ENCODE data around the gene TMEM209.

TMEM209 gene

DNA sequence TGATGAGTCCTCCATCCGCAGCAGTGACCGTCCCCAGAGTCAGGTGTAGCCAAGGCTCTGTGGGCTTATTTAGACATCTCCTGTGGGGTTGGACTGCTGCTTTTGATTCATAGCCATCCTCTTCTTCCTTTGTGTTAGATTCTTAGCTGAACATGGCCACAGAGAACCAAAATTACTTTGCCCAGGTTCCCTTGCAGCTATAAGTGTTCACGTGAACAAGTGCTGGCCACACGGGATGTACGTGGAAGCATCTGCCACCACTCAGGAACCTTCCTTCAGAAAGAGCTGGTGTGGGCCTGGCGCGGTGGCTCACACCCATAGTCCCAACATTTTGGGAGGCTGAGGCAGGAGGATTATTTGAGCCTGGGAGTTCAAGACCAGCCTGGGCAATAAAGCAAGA is 49.1 kb downstream of the TMEM209 start:
- H3K27ac ChIP-seq = no peak overlapping the region
- TF ChIP-seq, protein P1, sequence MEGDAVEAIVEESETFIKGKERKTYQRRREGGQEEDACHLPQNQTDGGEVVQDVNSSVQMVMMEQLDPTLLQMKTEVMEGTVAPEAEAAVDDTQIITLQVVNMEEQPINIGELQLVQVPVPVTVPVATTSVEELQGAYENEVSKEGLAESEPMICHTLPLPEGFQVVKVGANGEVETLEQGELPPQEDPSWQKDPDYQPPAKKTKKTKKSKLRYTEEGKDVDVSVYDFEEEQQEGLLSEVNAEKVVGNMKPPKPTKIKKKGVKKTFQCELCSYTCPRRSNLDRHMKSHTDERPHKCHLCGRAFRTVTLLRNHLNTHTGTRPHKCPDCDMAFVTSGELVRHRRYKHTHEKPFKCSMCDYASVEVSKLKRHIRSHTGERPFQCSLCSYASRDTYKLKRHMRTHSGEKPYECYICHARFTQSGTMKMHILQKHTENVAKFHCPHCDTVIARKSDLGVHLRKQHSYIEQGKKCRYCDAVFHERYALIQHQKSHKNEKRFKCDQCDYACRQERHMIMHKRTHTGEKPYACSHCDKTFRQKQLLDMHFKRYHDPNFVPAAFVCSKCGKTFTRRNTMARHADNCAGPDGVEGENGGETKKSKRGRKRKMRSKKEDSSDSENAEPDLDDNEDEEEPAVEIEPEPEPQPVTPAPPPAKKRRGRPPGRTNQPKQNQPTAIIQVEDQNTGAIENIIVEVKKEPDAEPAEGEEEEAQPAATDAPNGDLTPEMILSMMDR (conservative IDR thresholded peaks at IDR 0.05) = no peak

DNA sequence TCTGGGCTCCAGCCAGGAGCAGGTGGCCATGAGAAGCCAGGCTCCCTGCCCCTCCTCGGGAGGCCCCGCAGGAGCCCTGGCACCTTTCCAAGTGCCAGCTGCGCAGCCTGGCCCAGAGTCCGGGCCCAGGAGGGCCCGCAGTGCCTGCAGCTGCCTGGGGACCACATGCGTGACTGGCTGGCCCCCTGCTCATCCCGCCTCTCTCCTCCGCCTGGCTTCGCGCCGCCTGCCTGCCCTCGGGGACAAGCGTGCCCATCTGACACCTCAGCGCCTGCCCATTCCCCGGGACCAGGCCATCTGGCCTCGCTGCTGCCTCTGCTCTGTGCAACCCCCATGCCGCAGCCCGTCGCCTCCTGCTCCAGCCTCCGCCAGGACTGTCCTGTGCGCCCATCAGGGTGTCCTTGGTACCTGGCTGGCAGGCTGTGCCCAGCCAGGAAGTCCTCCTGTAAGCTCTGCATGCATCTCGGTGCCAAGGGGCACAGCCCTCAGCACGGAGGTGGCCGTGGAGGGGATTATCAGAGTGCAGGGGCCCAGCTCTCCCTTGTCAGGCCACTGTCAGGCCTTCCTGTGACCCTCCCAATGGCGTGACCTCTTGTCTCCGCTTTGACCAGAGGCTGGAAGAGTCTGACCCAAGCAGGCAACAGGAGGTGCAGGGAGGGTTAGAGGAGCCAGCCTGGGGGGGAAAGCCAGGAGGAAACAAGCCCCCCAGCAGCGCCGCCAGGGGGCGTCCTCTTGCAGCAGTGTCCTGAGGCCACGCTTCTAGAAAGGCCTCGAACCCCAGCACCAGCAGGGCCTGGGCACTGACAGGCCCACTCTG is 50.5 kb downstream of the TMEM209 start:
- TF ChIP-seq, protein P1 (conservative IDR thresholded peaks at IDR 0.05) = peak; percentile 26; the same call in 1 of the 2 replicates
- peak overlapping the region; percentile 22; the same call in 1 of the 2 replicates for H3K27ac ChIP-seq

DNA sequence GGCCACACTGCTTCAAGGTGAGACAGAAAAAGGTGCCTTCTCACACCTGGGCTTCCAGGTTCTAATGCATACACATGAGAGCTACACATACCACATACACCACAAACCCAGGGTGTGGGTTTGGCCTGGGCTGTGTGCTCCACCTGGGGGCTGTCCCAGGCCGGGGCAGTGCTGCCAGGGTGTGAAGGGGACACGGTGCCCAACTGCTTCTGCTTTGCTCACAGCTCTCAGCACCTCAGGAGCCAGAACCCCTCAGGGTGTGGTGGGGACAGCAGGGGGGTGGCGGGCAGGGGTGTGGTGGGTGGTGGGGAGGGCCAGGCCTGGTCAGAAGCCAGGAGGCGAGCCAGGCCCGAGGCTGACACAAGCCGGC is 51.1 kb downstream of the TMEM209 start:
- TF ChIP-seq, protein P1 (conservative IDR thresholded peaks at IDR 0.05) = peak; percentile 20; the same call in 1 of the 2 replicates
- H3K27ac ChIP-seq = peak overlapping the region; percentile 22; the same call in 1 of the 2 replicates

DNA sequence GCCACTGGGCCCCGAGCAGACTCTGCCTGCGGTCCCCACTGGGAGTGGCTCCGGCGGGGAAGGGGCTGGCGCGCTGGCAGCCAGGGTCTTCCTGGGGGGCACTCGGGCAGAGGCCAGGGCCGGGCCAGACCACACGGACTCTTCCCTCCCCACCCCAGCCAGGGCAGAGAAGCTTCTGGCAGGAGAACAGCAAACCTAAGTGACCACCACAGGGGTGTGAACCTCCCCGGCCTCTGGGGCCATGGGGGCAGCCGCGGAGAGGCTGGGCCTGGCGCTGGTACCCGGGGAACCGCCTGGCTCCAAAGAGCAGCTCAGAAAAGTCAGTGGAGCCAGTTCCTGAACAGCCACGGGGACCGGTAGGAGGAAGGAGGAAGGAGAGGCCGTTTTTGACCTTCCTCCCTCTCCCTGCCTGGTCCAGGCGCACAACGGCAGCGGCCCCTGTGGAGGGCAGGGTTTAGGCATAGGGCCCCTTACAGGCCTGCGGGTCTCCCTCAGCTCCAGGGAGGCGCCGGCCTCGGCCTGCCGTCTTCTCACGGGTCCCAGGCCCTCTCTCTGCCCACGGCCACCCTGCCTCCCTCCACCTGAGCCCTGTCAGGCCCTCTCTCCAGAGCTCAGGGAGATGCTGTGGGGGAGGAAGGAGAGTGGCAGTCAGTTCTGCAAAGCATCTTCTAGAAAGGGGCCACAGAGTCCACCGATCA is 51.8 kb downstream of the TMEM209 start:
- TF ChIP-seq, protein P1 (conservative IDR thresholded peaks at IDR 0.05) = no peak
- H3K27ac ChIP-seq = 0 out of 2 replicates have a peak overlapping the region, but pooled peaks have one; percentile 22

DNA sequence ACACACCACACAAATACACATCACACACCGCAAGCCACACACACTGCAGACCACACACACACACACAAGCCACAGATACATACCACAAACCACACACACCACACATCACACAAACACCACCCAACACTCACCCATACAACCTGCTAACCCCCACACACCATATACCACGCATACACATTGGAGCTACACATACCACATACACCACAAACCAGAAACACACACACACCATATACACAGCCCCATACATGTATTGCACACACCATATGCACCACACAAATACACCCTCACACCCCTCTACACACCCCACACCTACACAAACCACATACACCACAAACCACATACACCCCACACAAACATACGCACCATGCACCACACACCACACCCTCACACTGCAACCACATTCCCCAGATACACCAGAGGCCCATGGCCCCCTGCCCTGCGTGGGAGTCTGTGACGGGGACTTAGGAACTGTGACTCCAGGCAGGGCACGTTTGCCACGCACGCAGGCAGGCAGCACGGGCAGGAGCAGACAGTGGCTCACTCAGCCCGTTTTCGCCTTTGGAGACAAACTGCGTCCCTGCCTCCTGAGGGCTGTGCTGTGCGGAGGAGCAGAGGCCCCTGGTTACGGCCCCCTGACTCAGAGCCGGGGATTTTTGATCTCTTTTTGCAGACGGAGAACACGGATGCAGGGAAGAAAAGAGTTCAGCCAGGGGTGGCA is 52.6 kb downstream of the TMEM209 start:
- TF ChIP-seq, protein P1 (conservative IDR thresholded peaks at IDR 0.05) = no peak
- no peak overlapping the region for H3K27ac ChIP-seq

DNA sequence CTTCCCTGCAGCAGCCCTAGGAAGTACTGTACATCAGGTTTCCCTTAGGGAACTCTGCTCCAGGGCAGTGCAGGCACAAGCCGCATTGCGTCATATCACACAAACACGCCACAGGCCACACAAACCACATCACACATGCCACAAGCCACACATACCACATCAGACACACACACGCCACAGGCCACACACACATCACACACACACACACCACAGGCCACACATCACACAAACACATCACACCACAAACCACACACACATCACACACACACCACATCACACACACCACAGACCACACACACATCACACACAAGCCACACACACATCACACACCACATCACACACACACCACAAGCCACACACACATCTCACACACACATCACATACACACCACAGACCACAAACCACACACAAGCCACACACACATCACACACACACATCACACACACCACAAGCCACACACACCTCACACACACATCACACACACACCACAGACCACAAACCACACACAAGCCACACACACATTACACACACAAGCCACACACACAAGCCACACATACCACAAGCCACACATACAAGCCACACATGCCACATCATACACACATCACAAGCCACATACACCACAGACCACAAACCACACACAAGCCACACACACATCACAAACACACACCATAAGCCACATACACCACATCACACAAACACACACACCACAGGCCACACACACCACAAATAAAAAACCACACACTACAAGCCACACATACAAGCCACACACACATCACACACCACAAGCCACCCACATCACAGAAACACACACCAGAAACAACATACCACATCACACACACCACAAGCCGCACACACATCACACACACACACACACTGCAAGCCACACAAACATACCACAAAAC is 53.4 kb downstream of the TMEM209 start:
- no peak overlapping the region for H3K27ac ChIP-seq
- TF ChIP-seq, protein P1 (conservative IDR thresholded peaks at IDR 0.05) = no peak
